HepG2 (cell line): ENCODE measurements around the gene SWI5. TPM values are rescaled to one million over a fixed set of nuclear protein-coding genes. Genes with fewer than 3 reads are reported as not detected.

Experiments
- ATF7 ChIP-seq, 2 experiments: fragments of 450-650 bp in 1 of 2; sonication (generic) in 1 of 2; formaldehyde crosslinking in 1 of 2; IDR thresholded peaks; 2 replicates each; pipeline versions ENCODE4 v1.4.0 to v1.6.1; 2016 to 2020; ENCODE audit warnings: antibody characterized with exemption in 1 of 2, mild to moderate bottlenecking in 1 of 2, missing genetic modification reagents in 1 of 2
- BORCS8-MEF2B ChIP-seq: sonication (generic); formaldehyde crosslinking; IDR thresholded peaks from 2 replicates; pipeline ENCODE4 v1.8.0; 2022; ENCODE audit warnings: mild to moderate bottlenecking, missing genetic modification reagents
- BRD4 ChIP-seq: sonication (generic); formaldehyde crosslinking; IDR thresholded peaks from 2 replicates; pipeline ENCODE4 v1.4.0; 2020; ENCODE audit warnings: missing genetic modification reagents
- GRHL1 ChIP-seq: sonication (generic); formaldehyde crosslinking; conservative IDR thresholded peaks from 2 replicates; pipeline ENCODE4 v1.8.0; 2022; ENCODE audit warnings: missing genetic modification reagents
- HDAC1 ChIP-seq: sonication (generic); formaldehyde crosslinking; IDR thresholded peaks from 2 replicates; pipeline ENCODE4 v1.5.1; 2020; ENCODE audit warnings: mild to moderate bottlenecking, missing genetic modification reagents
- HDAC6 ChIP-seq: fragments of 200-600 bp; sonication (generic); IDR thresholded peaks from 2 replicates; pipeline ENCODE4 v1.7.0; 2017; ENCODE audit warnings: mild to moderate bottlenecking, antibody characterized with exemption, low read length, low read depth
- ISX ChIP-seq: sonication (generic); formaldehyde crosslinking; conservative IDR thresholded peaks from 2 replicates; pipeline ENCODE4 v1.5.0; 2020; ENCODE audit warnings: missing genetic modification reagents
- KLF6 ChIP-seq: IDR thresholded peaks from 2 replicates; pipeline ENCODE4 v1.8.0; 2016; ENCODE audit warnings: missing biosample characterization, missing genetic modification reagents
- MTA3 ChIP-seq: sonication (generic); formaldehyde crosslinking; IDR thresholded peaks from 2 replicates; pipeline ENCODE4 v1.4.0; 2020; ENCODE audit warnings: missing genetic modification reagents
- MZF1 ChIP-seq: sonication (generic); formaldehyde crosslinking; IDR thresholded peaks from 2 replicates; pipeline ENCODE4 v1.8.1; 2023; ENCODE audit warnings: mild to moderate bottlenecking, missing genetic modification reagents, borderline replicate concordance
- PAF1 ChIP-seq: IDR thresholded peaks from 2 replicates; pipeline ENCODE4 v1.6.1; 2016; ENCODE audit warnings: missing genetic modification reagents, missing compliant biosample characterization
- POLR2G ChIP-seq: fragments of 200-400 bp; formaldehyde crosslinking; IDR thresholded peaks from 2 replicates; pipeline ENCODE4 v1.6.1; 2018; ENCODE audit warnings: mild to moderate bottlenecking, low read depth, low read length, moderate library complexity
- PRPF4 ChIP-seq: fragments of 200-400 bp; formaldehyde crosslinking; IDR thresholded peaks from 2 replicates; pipeline ENCODE4 v1.6.1; 2016; ENCODE audit warnings: low read length, low read depth; ENCODE audit not compliant: poor library complexity, severe bottlenecking
- RFX5 ChIP-seq: IDR thresholded peaks from 2 replicates; pipeline ENCODE4 v1.6.1; 2011; ENCODE audit warnings: low read depth, low read length, improper control_type of control experiment
- RXRA ChIP-seq: sonication (generic); formaldehyde crosslinking; IDR thresholded peaks from 2 replicates; pipeline ENCODE4 v1.5.1; 2020; ENCODE audit warnings: missing genetic modification reagents
- SATB2 ChIP-seq: sonication (generic); formaldehyde crosslinking; IDR thresholded peaks from 2 replicates; pipeline ENCODE4 v1.5.0; 2020; ENCODE audit warnings: missing genetic modification reagents
- SIX1 ChIP-seq: sonication (generic); formaldehyde crosslinking; IDR thresholded peaks from 2 replicates; pipeline ENCODE4 v1.4.0; 2020; ENCODE audit warnings: missing genetic modification reagents, borderline replicate concordance
- SP5 ChIP-seq: IDR thresholded peaks from 2 replicates; pipeline ENCODE4 v1.6.1; 2016; ENCODE audit warnings: low read depth, borderline replicate concordance
- TAF15 ChIP-seq: fragments of 200-400 bp; formaldehyde crosslinking; IDR thresholded peaks from one replicate; pipeline ENCODE4 v1.6.1; 2018; ENCODE audit warnings: mild to moderate bottlenecking, low read depth, low read length; ENCODE audit not compliant: poor library complexity, severe bottlenecking
- TRIM22 ChIP-seq: fragments of 450-650 bp; IDR thresholded peaks from 2 replicates; pipeline ENCODE4 v1.6.1; 2017
- ZEB1 ChIP-seq: IDR thresholded peaks from 2 replicates; pipeline ENCODE4 v1.6.1; 2012; ENCODE audit warnings: mild to moderate bottlenecking, low read depth, inconsistent platforms; ENCODE audit not compliant: insufficient replicate concordance
- ZNF253 ChIP-seq: sonication (generic); formaldehyde crosslinking; IDR thresholded peaks from 2 replicates; pipeline ENCODE4 v1.8.0; 2022; ENCODE audit warnings: mild to moderate bottlenecking, missing genetic modification reagents, borderline replicate concordance
- ZNF569 ChIP-seq: sonication (generic); formaldehyde crosslinking; IDR thresholded peaks from 2 replicates; pipeline ENCODE4 v1.5.0; 2020; ENCODE audit warnings: mild to moderate bottlenecking, missing genetic modification reagents, moderate library complexity, borderline replicate concordance
- ZNF639 ChIP-seq: conservative IDR thresholded peaks from 2 replicates; pipeline ENCODE4 v1.6.1; 2018; ENCODE audit warnings: missing genetic modification reagents
- ZNF724P ChIP-seq: sonication (generic); formaldehyde crosslinking; IDR thresholded peaks from 2 replicates; pipeline ENCODE4 v1.8.0; 2022; ENCODE audit warnings: missing genetic modification reagents, borderline replicate concordance
- ZNF816 ChIP-seq: sonication (generic); formaldehyde crosslinking; IDR thresholded peaks from 2 replicates; pipeline ENCODE4 v1.8.0; 2022; ENCODE audit warnings: missing genetic modification reagents, mild to moderate bottlenecking, borderline replicate concordance
- ZNF839 ChIP-seq: sonication (generic); formaldehyde crosslinking; IDR thresholded peaks from 2 replicates; pipeline ENCODE4 v1.4.0; 2020; ENCODE audit warnings: missing genetic modification reagents, mild to moderate bottlenecking, borderline replicate concordance
- polyA plus RNA-seq, 8 experiments: library from polyadenylated mRNA; depleted of rRNA in 3 of 8; stranded (reverse) in 7 of 8; unstranded in 1 of 8; fragments of >200 nt; fragmentation: Illumina TruSeq in 4 of 8; extraction: Trizol in 4 of 8; gene quantifications; 2 replicates each; pipeline versions ENCODE4 v1.2.1 to v1.2.3, GENCODE V29; 2011 to 2016; ENCODE audit warnings: low read depth in 4 of 8, missing spikeins in 1 of 8, mixed read lengths in 1 of 8; ENCODE audit not compliant: insufficient read depth in 1 of 8
- total RNA-seq, 5 experiments: library from RNA; depleted of rRNA; stranded (reverse); fragments of >200 nt; fragmentation: Illumina TruSeq; extraction: Trizol; gene quantifications; 2 replicates each; pipeline ENCODE4 v1.2.3, GENCODE V29; 2016; ENCODE audit warnings: low read depth in 1 of 5

The SWI5 gene
- total and polyA plus RNA-seq, 2 of the 13 experiments (the other 11 are each of a cell fraction or from before 2014, with no cell fraction given), result 39.2 to 41.0 TPM

- TF ChIP-seq KLF6 (CRISPR knock-in tag) (peak; percentile 91), RXRA (CRISPR knock-in tag) (peak; percentile 60), ZNF569 (no peak), POLR2G (peak; percentile 88), PRPF4 (no peak), ZNF724P (CRISPR knock-in tag) (no peak), GRHL1 (no peak), MZF1 (no peak), ZEB1 (no peak), ZNF816 (CRISPR knock-in tag) (no peak; the same call in 1 of the 2 replicates), ATF7 (IDR thresholded peaks at IDR 0.05) (no peak), ATF7 (CRISPR knock-in tag; IDR thresholded peaks at IDR 0.05) (no peak; the same call in 1 of the 2 replicates), ZNF839 (CRISPR knock-in tag) (peak; percentile 61; the same call in 1 of the 2 replicates), HDAC6 (no peak), SIX1 (CRISPR knock-in tag) (no peak), RFX5 (0 out of 2 replicates have a peak, but pooled peaks have one; percentile 19), PAF1 (CRISPR knock-in tag) (no peak), ISX (CRISPR knock-in tag) (no peak), ZNF639 (CRISPR knock-in tag) (peak; percentile 92), SP5 (CRISPR knock-in tag) (peak; percentile 14; the same call in 1 of the 2 replicates), MTA3 (CRISPR knock-in tag) (no peak), TAF15 (no peak), SATB2 (CRISPR knock-in tag) (peak; percentile 29; the same call in 1 of the 2 replicates), BRD4 (CRISPR knock-in tag) (peak; percentile 77), BORCS8-MEF2B (CRISPR knock-in tag) (peak; percentile 42; the same call in 1 of the 2 replicates), ZNF253 (no peak), TRIM22 (no peak), HDAC1 (peak; percentile 89)
These were observed 46.5 kb downstream of the SWI5 start, which contains the start of the genes COQ4 and TRUB2 (continued) for GRCh38 chr9:128322404-128323211.
